Mucosa of stomach (tissue), 1 donor: ENCODE data around the gene ZNF771.

Source experiments
- H3K27me3 ChIP-seq: one replicate; pipeline ENCODE4 v1.7.0; 2013; ENCODE audit warnings: mild to moderate bottlenecking, low read length; ENCODE audit not compliant: control insufficient read depth, insufficient read depth
- H3K36me3 ChIP-seq: one replicate; pipeline ENCODE4 v1.7.0; 2013; ENCODE audit warnings: low read length; ENCODE audit not compliant: control insufficient read depth, insufficient read depth
- H3K4me1 ChIP-seq: one replicate; pipeline ENCODE4 v1.7.0; 2013; ENCODE audit warnings: mild to moderate bottlenecking, low read length; ENCODE audit not compliant: control insufficient read depth, insufficient read depth
- H3K4me3 ChIP-seq: one replicate; pipeline ENCODE4 v1.7.0; 2013; ENCODE audit warnings: low read length
- H3K9ac ChIP-seq: one replicate; pipeline ENCODE4 v1.7.0; 2013; ENCODE audit warnings: mild to moderate bottlenecking, low read length, moderate library complexity
- H3K9me3 ChIP-seq: one replicate; pipeline ENCODE4 v1.7.0; 2013; ENCODE audit warnings: mild to moderate bottlenecking, low read length, moderate library complexity; ENCODE audit not compliant: control insufficient read depth
- donor health status: Pancreatic carcinoma.

Gene ZNF771

DNA sequence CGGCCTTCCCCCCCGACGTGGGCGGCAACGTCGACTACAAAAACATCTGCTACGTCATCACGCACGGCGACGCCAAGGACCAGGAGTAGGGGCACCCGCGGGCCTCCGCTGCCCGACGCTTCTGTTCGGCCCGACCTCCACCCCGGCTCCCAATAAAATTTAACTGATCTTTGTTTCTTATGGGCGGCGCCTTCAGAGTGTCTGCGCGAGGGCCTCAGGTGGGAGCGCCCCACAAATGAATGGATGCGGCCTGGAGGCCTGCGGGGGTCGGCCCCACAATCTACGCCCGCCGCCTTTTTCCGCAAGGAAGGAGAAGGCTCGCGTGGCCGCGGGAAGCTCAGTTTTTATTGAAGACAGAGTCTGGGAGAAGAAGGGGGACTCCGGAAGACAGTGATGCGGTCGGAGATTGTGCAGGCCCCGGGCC is 29.6 kb upstream of the ZNF771 start:
- H3K9me3 ChIP-seq = no peaks in the 10 kb centered on the region
- H3K4me1 ChIP-seq = peaks cover 10% of the 10 kb centered on the region
- H3K9ac ChIP-seq = peak overlapping the region; percentile 96
- no peaks in the 10 kb centered on the region for H3K36me3 ChIP-seq
- peak overlapping the region; percentile 67 for H3K4me3 ChIP-seq
- no peaks in the 10 kb centered on the region for H3K27me3 ChIP-seq

DNA sequence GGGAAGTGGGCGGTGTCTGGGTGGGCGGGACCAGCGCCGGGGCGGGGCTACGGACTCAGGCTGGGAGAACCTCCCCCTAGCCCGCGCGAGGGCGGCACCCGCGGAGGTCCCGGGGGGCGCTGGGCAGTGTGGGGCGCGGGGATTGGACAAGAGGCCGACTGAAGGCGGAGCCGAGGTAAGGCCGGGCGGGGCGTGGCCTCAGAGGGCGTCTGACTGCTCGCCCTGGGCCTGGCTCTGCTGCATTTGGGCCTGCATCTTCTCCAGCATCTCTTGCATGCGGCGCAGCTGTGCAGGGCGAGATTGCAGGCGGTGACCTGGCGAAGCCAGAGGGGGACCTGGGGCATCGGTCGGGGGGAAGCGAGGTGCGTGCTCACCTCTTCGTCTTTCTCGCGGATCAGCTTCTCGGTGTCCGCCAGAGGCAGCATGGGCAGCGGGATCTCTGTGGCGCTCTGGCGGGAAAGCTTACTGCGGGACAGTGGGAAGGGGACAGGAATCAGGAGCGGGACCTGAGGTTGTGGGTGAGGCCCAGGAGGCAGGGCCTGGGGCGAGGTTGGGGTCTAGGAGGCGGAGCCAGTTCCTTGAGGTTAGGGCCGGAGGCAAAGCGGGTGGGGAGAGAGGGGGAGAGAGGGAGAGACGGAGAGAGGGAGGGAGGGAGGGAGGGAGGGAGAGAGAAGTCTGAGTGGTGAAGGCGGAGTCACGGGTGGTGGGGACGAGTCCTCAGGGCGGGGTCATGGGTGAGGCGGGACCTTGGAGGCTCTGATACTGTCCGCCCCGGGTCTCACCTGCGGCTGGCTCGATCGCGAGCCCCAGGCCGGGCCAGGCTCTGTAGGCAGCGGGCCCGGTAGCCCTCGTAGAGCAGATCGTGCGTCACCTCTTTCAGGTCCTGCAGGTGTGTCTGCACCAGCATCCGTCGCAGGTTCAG is 28.9 kb upstream of the ZNF771 start:
- Histone ChIP-seq H3K36me3 (no peaks in the 10 kb centered on the region), H3K4me3 (peak overlapping the region; percentile 67), H3K4me1 (peaks cover 10% of the 10 kb centered on the region), H3K9me3 (no peaks in the 10 kb centered on the region), H3K27me3 (no peaks in the 10 kb centered on the region), H3K9ac (peak overlapping the region; percentile 96)

DNA sequence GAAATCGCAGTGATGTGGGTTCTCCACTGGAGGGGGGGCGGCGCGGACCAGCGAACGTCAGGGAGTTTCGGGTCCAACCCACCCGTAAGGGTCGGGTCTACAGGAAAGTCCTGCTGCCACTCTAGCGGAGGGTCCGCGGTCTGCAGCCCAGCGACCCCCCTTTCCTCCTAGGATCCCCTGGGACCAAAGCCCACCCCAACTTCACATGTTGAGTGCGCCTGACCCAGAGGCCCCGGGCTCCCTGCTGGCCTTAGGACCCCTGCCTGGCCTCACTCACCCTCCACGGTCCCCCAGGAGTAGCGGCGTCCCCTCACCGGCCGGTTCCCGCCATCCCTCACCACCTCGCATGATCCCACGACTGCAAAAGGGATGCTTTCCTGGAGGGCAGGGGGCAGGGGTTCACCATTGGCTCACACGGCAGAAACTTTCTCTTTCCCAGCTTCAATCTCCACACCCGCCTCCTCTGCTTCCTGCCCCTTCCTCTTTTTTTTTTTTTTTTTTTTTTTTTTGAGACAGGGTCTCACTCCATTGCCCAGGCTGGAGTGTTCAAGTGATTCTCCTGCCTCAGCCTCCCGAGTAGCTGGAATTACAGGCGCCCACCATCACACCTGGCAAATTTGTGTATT is 28.1 kb upstream of the ZNF771 start:
- H3K4me1 ChIP-seq = peaks cover 10% of the 10 kb centered on the region
- no peaks in the 10 kb centered on the region for H3K9me3 ChIP-seq
- no peaks in the 10 kb centered on the region for H3K36me3 ChIP-seq
- no peak overlapping the region for H3K4me3 ChIP-seq
- peak overlapping the region; percentile 96 for H3K9ac ChIP-seq
- no peaks in the 10 kb centered on the region for H3K27me3 ChIP-seq

DNA sequence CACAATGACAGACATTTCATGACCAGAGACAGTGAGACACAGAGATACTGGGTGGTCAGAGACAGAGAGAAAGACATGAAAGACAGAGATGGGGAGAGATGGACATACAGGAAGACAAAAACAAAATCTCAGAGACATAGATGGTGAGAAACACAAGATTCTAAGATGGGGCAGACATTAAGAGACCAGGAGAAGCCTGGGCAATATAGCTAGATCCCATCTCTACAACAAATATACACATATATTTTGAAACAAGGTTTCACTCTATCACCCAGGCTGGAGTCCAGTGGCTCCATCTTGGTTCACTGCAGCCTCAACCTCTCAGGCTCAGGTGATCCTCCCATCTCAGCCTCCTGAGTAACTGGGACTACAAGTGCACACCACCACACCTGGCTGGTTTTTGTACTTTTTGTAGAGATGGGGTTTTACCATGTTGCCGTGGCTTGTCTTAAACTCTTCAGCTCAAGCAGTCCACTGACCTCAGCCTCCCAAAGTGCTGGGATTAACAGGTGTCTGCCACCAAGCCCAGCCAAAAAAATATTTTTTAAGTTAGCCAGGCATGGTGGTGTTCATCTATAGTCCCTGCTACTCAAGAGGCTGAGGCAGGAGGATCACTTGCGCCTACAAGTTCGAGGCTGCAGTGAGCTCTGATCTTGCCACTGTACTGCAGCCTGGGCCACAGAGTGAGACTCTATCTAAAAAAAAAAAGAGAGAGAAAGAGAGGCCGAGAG is 27.2 kb upstream of the ZNF771 start:
- no peaks in the 10 kb centered on the region for H3K27me3 ChIP-seq
- H3K4me1 ChIP-seq = peaks cover 10% of the 10 kb centered on the region
- no peaks in the 10 kb centered on the region for H3K9me3 ChIP-seq

DNA sequence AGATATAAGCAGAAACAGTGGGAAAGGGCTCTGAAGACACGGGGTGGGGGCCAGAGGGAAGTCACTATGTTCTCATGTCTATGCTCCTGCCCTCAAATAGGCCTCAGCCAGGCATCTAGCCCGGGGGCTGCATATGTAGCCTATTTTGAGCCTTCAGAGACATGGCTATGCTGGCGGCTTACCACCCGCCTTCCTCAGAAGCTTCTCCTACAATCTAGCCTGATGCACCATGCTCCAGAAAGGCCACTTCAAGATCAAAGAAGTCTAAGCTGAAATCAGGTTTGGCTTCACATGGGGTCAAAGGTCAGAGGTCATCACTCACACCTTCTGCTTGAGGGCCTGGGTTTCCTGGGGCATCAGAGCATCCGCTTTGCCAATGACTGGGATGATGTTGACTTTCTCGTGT is 26.6 kb upstream of the ZNF771 start:
- H3K27me3 ChIP-seq = no peaks in the 10 kb centered on the region
- H3K9me3 ChIP-seq = no peaks in the 10 kb centered on the region
- no peak overlapping the region for H3K4me3 ChIP-seq
- no peaks in the 10 kb centered on the region for H3K36me3 ChIP-seq
- peaks cover 10% of the 10 kb centered on the region for H3K4me1 ChIP-seq
- H3K9ac ChIP-seq = no peak overlapping the region

More for the DNA sequence above, 27.2 kb upstream of the ZNF771 start:
- no peak overlapping the region for H3K9ac ChIP-seq
- H3K4me3 ChIP-seq = no peak overlapping the region
- no peaks in the 10 kb centered on the region for H3K36me3 ChIP-seq

DNA sequence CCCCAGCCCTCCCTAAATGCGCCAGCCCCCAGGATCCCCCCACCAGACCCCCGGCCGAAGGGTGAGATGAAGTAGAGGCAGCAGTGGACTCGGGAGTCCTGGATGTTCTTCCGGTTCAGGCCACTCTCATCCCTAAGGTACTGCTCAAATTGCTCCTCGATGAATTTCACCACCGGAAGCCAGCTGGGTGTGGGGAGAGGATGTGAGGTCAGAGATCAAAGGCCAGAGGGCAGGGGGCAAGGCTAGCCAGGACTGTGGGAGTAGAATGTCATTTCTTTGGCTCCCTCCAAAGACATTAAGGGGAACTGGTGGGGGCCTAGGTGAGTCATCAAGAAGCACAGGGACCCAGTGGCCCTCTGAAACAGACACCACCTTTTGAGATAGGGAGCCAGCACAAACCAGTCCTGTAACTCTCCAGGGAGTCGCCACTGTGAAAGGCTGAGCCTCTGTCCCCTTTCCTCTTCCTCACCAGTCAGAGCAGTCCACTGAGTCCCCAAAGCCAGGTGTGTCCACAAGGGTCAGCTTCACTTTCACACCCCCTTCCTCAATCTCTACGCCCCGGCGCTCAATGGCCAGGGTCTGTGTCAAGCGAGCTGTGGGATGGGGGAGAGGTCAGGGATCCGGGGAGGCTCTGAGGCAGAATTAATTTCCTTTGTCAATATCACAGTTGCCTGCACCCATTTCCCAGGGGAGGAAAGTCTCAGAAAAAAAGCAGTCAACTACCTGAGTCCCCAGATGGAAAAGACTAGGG is 25.9 kb upstream of the ZNF771 start:
- Histone ChIP-seq H3K4me1 (peaks cover 10% of the 10 kb centered on the region), H3K9ac (no peak overlapping the region), H3K9me3 (no peaks in the 10 kb centered on the region), H3K36me3 (no peaks in the 10 kb centered on the region), H3K4me3 (no peak overlapping the region), H3K27me3 (no peaks in the 10 kb centered on the region)

DNA sequence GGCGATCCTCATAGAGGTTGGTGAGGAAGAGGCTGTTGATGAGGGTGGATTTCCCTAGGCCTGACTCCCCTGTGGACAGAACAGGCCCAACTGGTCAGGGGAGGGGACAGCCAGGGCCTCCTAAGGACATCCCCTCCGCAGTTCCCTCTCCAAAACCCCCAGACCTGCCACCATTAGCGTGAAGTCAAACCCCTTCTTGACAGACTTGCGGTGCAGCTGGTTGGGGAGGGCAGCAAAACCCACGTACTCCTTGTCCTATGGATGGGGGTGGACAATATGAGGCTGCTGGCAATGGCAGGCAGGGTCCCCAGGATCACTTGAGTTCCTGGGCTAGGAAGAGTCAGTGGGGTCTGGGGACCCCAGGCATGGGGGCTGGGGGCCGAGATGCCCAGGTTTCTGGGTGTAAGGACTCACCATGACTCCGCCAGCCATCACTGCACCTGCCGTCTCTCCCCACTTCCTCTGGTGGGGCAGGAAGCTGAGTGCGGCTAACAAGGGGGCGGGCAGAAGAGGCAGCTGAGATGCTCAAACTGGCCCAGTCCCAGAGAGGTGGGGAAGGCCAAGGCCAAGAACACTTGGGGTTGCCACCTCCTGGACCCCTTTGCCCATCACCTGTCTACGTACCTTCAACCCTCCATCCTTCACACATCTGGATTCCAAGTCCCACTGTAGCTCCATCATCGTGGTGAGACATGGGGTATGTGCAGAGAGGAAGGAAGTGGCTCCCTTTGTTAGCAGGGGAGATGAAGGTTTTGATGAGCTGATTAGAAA is 25.1 kb upstream of the ZNF771 start, which contains the start of gene SEPTIN1:
Gene SEPTIN1, minus strand, starts transcription at position 451 of the 771 bp plus-strand sequence. Its CDS starts 19 bp downstream, at position 432.
- H3K36me3 ChIP-seq = no peaks in the 10 kb centered on the region
- H3K9ac ChIP-seq = no peak within 1 kb of the TSS
- H3K27me3 ChIP-seq = no peaks in the 10 kb centered on the region
- peaks cover 7% of the 10 kb centered on the region for H3K4me1 ChIP-seq
- H3K9me3 ChIP-seq = no peaks in the 10 kb centered on the region
- no peak within 1 kb of the TSS for H3K4me3 ChIP-seq

DNA sequence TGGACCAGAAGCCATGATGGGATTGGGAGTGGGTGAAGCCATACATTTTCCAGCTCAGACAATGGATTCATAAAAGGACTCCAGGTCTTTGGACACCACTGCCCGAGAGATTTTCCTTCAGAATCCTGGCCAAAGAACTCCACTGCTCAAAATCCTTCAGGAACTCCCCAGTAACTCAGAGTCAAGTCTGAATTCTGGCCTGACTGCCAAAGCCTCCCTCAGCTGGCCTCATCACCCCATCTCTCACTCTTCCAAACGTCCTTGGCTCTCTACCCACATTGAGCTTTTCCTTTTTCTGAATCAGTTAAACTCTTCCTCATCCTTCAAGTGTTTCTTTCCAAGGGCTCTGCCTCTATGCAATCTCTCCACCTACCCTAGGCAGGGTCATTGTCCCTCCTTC is 23.9 kb upstream of the ZNF771 start:
- H3K4me1 ChIP-seq = peaks cover 4% of the 10 kb centered on the region
- no peaks in the 10 kb centered on the region for H3K27me3 ChIP-seq
- H3K9me3 ChIP-seq = no peaks in the 10 kb centered on the region
- H3K36me3 ChIP-seq = no peaks in the 10 kb centered on the region
- H3K4me3 ChIP-seq = no peak overlapping the region
- H3K9ac ChIP-seq = no peak overlapping the region

DNA sequence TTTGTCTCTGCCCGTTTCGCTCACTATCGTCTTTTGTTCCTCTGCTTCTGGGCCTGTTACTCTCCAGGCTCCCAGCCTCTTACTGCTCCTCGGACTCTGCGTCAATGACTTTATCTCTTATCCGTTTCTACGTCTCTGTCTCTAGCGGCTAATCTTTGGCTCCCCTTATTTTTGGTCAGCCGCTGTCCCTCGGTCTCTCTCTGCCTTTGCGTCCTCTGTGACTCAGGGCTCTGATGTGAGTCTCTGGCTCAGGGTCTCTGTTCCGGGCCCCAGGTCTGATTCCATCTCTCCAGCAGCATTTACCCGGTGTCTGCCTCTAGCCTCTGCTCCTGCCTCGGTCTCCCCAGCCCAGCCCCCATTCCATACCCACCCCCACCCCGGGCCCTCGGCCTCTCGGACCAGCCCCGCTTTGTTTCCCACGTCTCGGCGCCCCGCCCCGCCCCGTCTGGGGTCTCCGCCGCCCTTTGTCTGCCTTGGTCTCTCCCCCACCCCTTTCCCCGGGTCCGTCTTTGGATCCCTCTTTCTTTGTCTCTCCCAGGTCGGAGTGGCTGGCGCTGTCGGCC is 12.7 kb upstream of the ZNF771 start:
- Histone ChIP-seq H3K27me3 (peaks cover under 1% of the 10 kb centered on the region), H3K9me3 (no peaks in the 10 kb centered on the region), H3K4me3 (no peak overlapping the region), H3K4me1 (peaks cover 15% of the 10 kb centered on the region), H3K9ac (peak overlapping the region; percentile 36), H3K36me3 (peaks cover 5% of the 10 kb centered on the region)

DNA sequence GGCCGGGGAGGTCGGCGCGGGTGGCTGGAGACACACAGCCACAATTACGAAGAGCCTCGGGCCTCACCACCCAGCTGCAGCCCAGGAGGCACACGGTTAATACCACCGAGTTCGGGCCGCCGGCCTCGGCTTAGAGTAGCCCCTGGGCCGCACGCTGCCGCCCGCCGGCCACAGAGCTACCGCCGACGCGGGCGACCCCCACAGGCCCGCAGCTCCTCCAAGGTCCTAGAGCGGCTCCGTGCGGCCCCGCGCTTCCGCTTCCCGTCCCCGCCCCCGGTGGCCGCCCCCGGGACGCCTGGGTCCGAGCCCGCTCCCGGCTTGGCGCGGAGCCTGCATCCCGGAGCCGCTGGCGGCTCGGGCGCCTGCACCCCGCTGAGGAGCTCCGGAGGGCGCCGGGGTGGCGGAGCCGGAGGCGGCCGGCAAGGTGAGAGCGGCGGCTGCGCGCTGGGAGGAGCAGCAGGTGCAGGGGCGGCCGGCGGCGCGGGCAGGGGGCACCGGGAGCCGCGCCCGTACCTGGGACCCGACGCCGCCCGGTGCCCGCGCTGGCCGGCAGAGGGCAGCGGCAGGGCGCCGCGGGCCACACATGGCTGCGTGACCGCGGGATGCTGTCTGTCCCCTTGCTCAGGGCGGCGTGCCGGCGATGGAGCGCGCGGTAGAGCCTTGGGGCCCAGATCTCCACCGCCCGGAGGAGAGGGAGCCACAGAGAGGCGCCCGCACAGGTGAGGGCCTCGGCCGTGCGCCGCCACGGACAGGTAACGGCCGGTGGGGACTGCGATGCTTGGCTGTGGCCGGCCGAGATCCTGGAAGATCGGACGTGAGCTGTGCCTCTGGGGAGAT is 12.0 kb upstream of the ZNF771 start, which contains the start of gene ZNF48:
Gene ZNF48, plus strand, starts transcription at position 266 of the 837 bp plus-strand sequence. Its CDS starts 375 bp downstream, at position 641.
- Histone ChIP-seq H3K9ac (peak within 1 kb of the TSS; percentile 61), H3K4me1 (peaks cover 18% of the 10 kb centered on the region), H3K4me3 (peak within 1 kb of the TSS; percentile 23)

More for the DNA sequence above, 12.0 kb upstream of the ZNF771 start, which contains the start of gene ZNF48:
- H3K9me3 ChIP-seq = no peaks in the 10 kb centered on the region
- H3K27me3 ChIP-seq = peaks cover 4% of the 10 kb centered on the region
- H3K36me3 ChIP-seq = peaks cover 5% of the 10 kb centered on the region
